CD4-positive, alpha-beta T cell treated with Interferon gamma for 1 hour (primary cell): ENCODE data around the gene DTX1.
A peak's percentile ranks its signal among the peaks of the same experiment; 100 is the strongest.
"Not testable (repeated sequence)": the region's sequence is repeated elsewhere in the genome, so short reads cannot be mapped to it uniquely, and the experiment has no call there.

ENCODE experiments used
- DNase-seq: peaks from one replicate; pipeline ENCODE4 v3.0.0-alpha.2; 2020

DTX1 gene

GRCh38 chr12:113138826-113139225, 82.3 kb downstream of the DTX1 start:
- no peak for DNase-seq

- no peak for DNase-seq
These were observed 84.2 kb downstream of the DTX1 start for GRCh38 chr12:113140706-113141105.

- not testable (repeated sequence) for DNase-seq
These were observed 85.2 kb downstream of the DTX1 start for GRCh38 chr12:113141716-113142115.

GRCh38 chr12:113142173-113142885, 85.8 kb downstream of the DTX1 start:
- peak; percentile 38 for DNase-seq

GRCh38 chr12:113142886-113143332, 86.4 kb downstream of the DTX1 start:
- no peak for DNase-seq

- DNase-seq, result no peak
These were observed 87.4 kb downstream of the DTX1 start for GRCh38 chr12:113143959-113144358.

- DNase-seq, result no peak
These were observed 88.3 kb downstream of the DTX1 start for GRCh38 chr12:113144806-113145205.

GRCh38 chr12:113145720-113146551, 89.4 kb downstream of the DTX1 start:
- no peak for DNase-seq

DNA sequence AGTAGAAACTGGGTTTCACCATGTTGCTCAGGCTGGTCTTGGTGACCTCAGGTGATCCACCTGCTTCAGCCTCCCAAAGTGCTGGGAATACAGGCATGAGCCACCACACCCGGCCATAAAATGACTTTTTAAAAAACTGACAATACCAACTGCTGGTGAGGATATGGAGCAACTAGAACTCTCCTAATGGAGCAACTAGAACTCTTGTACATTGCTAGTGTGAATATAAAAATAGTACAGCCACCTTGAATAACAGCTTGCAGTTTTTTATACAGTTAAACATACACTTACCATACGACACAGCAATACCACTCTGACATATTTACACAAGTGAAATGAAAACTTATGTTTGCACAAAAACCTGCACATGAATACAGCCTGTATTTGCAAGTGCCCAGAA, 90.5 kb downstream of the DTX1 start:
- DNase-seq, result no peak
